ENCODE data around the gene GPRIN3. TPM values are rescaled to one million over a fixed set of nuclear protein-coding genes. Genes with fewer than 3 reads are reported as not detected.

GPRIN3 gene
- total and polyA plus RNA-seq, 2 donors (not counting 1 experiment from before 2014, with no cell fraction given), result 0.22 to 1.5 TPM

DNA sequence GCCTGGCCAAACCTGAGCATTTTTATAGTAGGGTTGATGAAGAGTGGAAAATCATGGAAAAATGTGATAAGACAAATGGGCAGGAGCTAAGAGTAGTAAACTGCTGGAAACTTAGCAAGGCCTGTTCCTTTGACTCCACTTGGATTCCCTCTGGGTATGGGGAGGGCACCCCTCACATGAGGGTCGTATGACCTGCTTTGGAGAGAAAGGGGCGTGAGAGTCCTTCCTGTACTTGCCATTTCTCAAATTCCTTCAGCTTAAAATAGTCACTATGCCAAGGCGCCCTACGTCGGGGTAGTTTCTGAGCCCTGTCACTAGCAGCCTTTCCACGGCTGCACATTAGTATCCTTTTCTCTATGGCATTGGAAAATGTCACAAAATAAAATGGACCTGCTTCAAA, 49.1 kb downstream of the GPRIN3 start:
- no peaks in the 10 kb centered on the region for H3K9me3 Mint-ChIP-seq (ENCODE audit: insufficient read depth)
- Histone ChIP-seq H3K27me3 (replicated peaks in 1 of 4; ENCODE audit: control extremely low read depth in 1 of 4, control insufficient read depth in 3 of 4, insufficient read depth in 4 of 4, low read length in 3 of 4) (no peaks in the 10 kb centered on the region), H3K9me3 (ENCODE audit: control extremely low read depth in 1 of 3, control insufficient read depth in 2 of 3, insufficient read depth in 1 of 3, low read length in 2 of 3) (peaks cover 0 to 3% (median 0%) of the 10 kb centered on the region in 3 donors), H3K9ac (ENCODE audit: low read length) (no peak overlapping the region), H3K4me1 (ENCODE audit: control insufficient read depth in 2 of 2, insufficient read depth in 2 of 2, low read length in 2 of 2) (peaks cover 0 to 4% of the 10 kb centered on the region in 2 donors), H3K27ac (ENCODE audit: low read length in 2 of 2) (no peak overlapping the region), H3K4me2 (replicated peaks; ENCODE audit: low read depth, low read length, poor library complexity, severe bottlenecking) (no peak overlapping the region), H2AFZ (ENCODE audit: insufficient read depth, low read depth, low read length, poor library complexity, severe bottlenecking) (no peak overlapping the region), H3K4me3 (ENCODE audit: control extremely low read depth in 1 of 5, extremely low read depth in 1 of 5, insufficient read depth in 1 of 5, low read depth in 2 of 5, low read length in 4 of 5) (no peak overlapping the region), H4K20me1 (ENCODE audit: control insufficient read depth, insufficient read depth, low read length, poor library complexity, severe bottlenecking) (no peaks in the 10 kb centered on the region), H3K36me3 (replicated peaks in 1 of 2; ENCODE audit: control extremely low read depth in 1 of 2, control insufficient read depth in 1 of 2, extremely low read depth in 1 of 2, insufficient read depth in 2 of 2, low read length in 1 of 2) (no peaks in the 10 kb centered on the region), H3K79me2 (ENCODE audit: control insufficient read depth, insufficient read depth, low read length) (no peaks in the 10 kb centered on the region)
- ChIA-PET POLR2A (no interaction called here), CTCF (interaction anchor here (1.4 kb wide), 1 partner anchor 180 kb away, joined by 3 read pairs; no protein-coding TSS in a partner anchor)
- no peak for ATAC-seq (ENCODE audit: low read depth)
- no peak for DNase-seq
- no peaks in the 10 kb centered on the region for H3K27me3 Mint-ChIP-seq
- H3K27ac Mint-ChIP-seq, result no peak overlapping the region
- H3K4me3 Mint-ChIP-seq, result no peak overlapping the region
- TF ChIP-seq, protein P1, sequence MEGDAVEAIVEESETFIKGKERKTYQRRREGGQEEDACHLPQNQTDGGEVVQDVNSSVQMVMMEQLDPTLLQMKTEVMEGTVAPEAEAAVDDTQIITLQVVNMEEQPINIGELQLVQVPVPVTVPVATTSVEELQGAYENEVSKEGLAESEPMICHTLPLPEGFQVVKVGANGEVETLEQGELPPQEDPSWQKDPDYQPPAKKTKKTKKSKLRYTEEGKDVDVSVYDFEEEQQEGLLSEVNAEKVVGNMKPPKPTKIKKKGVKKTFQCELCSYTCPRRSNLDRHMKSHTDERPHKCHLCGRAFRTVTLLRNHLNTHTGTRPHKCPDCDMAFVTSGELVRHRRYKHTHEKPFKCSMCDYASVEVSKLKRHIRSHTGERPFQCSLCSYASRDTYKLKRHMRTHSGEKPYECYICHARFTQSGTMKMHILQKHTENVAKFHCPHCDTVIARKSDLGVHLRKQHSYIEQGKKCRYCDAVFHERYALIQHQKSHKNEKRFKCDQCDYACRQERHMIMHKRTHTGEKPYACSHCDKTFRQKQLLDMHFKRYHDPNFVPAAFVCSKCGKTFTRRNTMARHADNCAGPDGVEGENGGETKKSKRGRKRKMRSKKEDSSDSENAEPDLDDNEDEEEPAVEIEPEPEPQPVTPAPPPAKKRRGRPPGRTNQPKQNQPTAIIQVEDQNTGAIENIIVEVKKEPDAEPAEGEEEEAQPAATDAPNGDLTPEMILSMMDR (IDR thresholded peaks at IDR 0.05), result no peak
- TF ChIP-seq EZH2 (IDR thresholded peaks at IDR 0.05; ENCODE audit: borderline replicate concordance, insufficient read depth, low read depth, low read length, poor library complexity, severe bottlenecking), result no peak
- WGBS (ENCODE audit: insufficient coverage), result 98% methylated on average over 5 of the region's 6 CpGs
- intact Hi-C loops (cut with micrococcal nuclease), result loop anchor here (10.0 kb wide), 1 partner anchor 96 kb away; no protein-coding TSS in a partner anchor
- H3K4me1 Mint-ChIP-seq, result peaks cover 4% of the 10 kb centered on the region

DNA sequence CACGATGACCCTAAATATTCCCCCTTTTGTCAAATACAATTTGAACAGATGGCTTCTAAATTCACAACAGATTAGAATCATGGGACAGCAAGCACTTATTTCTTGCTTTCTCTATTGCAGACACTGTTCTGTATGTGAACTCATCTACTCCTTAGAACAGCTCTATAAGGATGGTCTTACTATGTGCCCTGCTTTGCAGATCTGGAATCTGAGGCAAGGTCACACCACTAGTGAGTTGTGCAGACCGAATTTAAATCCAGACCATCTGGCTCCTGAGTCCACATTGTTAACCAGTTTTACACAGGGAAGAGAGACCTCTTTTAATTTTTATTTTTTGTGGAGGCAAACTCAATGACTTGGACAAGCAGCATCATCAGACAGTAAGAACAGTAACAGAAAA, 50.2 kb downstream of the GPRIN3 start:
- no peak overlapping the region for H3K9ac ChIP-seq (ENCODE audit: low read length)
- H3K27ac ChIP-seq (ENCODE audit: low read length in 2 of 2), result no peak overlapping the region
- H3K4me1 ChIP-seq (ENCODE audit: control insufficient read depth in 2 of 2, insufficient read depth in 2 of 2, low read length in 2 of 2), result no peaks in the 10 kb centered on the region
- H3K27ac Mint-ChIP-seq, result no peak overlapping the region
- no peak overlapping the region for H3K4me3 Mint-ChIP-seq
- H3K4me1 Mint-ChIP-seq, result no peaks in the 10 kb centered on the region
- no peaks in the 10 kb centered on the region for H3K36me3 ChIP-seq (replicated peaks in 1 of 2; ENCODE audit: control extremely low read depth in 1 of 2, control insufficient read depth in 1 of 2, extremely low read depth in 1 of 2, insufficient read depth in 2 of 2, low read length in 1 of 2)
- WGBS (ENCODE audit: insufficient coverage), result 80% methylated on average over 1 of the region's 2 CpGs
- DNase-seq (no peak), ATAC-seq (ENCODE audit: low read depth) (no peak)
- H3K9me3 Mint-ChIP-seq (ENCODE audit: insufficient read depth), result no peaks in the 10 kb centered on the region
- POLR2A ChIA-PET, result no interaction called here
- H3K9me3 ChIP-seq (ENCODE audit: control extremely low read depth in 1 of 3, control insufficient read depth in 2 of 3, insufficient read depth in 1 of 3, low read length in 2 of 3), result no peaks in the 10 kb centered on the region
- intact Hi-C loops (cut with micrococcal nuclease), result loop anchor here (10.0 kb wide), 1 partner anchor 97 kb away; no protein-coding TSS in a partner anchor
- H2AFZ ChIP-seq (ENCODE audit: insufficient read depth, low read depth, low read length, poor library complexity, severe bottlenecking), result no peak overlapping the region
- H3K79me2 ChIP-seq (ENCODE audit: control insufficient read depth, insufficient read depth, low read length), result no peaks in the 10 kb centered on the region
- CTCF ChIA-PET, result interaction anchor here (1.2 to 2.7 kb wide), 4 partner anchors 60 to 178 kb away, joined by 3 to 20 read pairs (median 4); no protein-coding TSS in a partner anchor
- H4K20me1 ChIP-seq (ENCODE audit: control insufficient read depth, insufficient read depth, low read length, poor library complexity, severe bottlenecking), result no peaks in the 10 kb centered on the region
- no peak for TF ChIP-seq EZH2 (IDR thresholded peaks at IDR 0.05; ENCODE audit: borderline replicate concordance, insufficient read depth, low read depth, low read length, poor library complexity, severe bottlenecking)
- TF ChIP-seq, protein P1 (IDR thresholded peaks at IDR 0.05), result no peak
- H3K4me3 ChIP-seq (ENCODE audit: control extremely low read depth in 1 of 5, extremely low read depth in 1 of 5, insufficient read depth in 1 of 5, low read depth in 2 of 5, low read length in 4 of 5), result no peak overlapping the region
- H3K4me2 ChIP-seq (replicated peaks; ENCODE audit: low read depth, low read length, poor library complexity, severe bottlenecking), result no peak overlapping the region
- H3K27me3 ChIP-seq (replicated peaks in 1 of 4; ENCODE audit: control extremely low read depth in 1 of 4, control insufficient read depth in 3 of 4, insufficient read depth in 4 of 4, low read length in 3 of 4), result no peaks in the 10 kb centered on the region
- no peaks in the 10 kb centered on the region for H3K27me3 Mint-ChIP-seq
